Glutamatergic neuron (in vitro differentiated cells): Measurements from ENCODE around the gene HADHA. TPM values are rescaled to one million over a fixed set of nuclear protein-coding genes. Genes with fewer than 3 reads are reported as not detected.
A peak's percentile ranks its signal among the peaks of the same experiment; 100 is the strongest.

Experiments
- DNase-seq: peaks from one replicate; pipeline ENCODE4 v3.0.0; 2022
- H3K27ac Mint-ChIP-seq: one replicate; pipeline ENCODE4 v1.8.0; 2020; ENCODE audit warnings: mild to moderate bottlenecking, mixed read lengths, inconsistent platforms; ENCODE audit not compliant: unreplicated experiment
- H3K27me3 Mint-ChIP-seq: one replicate; pipeline ENCODE4 v1.8.0; 2020; ENCODE audit warnings: mild to moderate bottlenecking, moderate library complexity, mixed read lengths, inconsistent platforms; ENCODE audit not compliant: unreplicated experiment
- H3K36me3 Mint-ChIP-seq: one replicate; pipeline ENCODE4 v1.8.0; 2020; ENCODE audit warnings: mild to moderate bottlenecking, mixed read lengths, inconsistent platforms; ENCODE audit not compliant: unreplicated experiment
- H3K4me1 Mint-ChIP-seq: one replicate; pipeline ENCODE4 v1.8.0; 2020; ENCODE audit warnings: mild to moderate bottlenecking, low read depth, mixed read lengths, inconsistent platforms; ENCODE audit not compliant: unreplicated experiment
- H3K4me3 Mint-ChIP-seq: one replicate; pipeline ENCODE4 v1.8.0; 2020; ENCODE audit warnings: mild to moderate bottlenecking, mixed read lengths, inconsistent platforms; ENCODE audit not compliant: unreplicated experiment
- H3K9me3 Mint-ChIP-seq: one replicate; pipeline ENCODE4 v1.8.0; 2020; ENCODE audit warnings: mild to moderate bottlenecking, moderate library complexity, mixed read lengths, inconsistent platforms; ENCODE audit not compliant: unreplicated experiment
- CTCF ChIP-seq: fragments of 200-600 bp; sonication (generic); IDR thresholded peaks from one replicate; pipeline ENCODE4 v1.5.0; 2021; ENCODE audit not compliant: partially characterized antibody, unreplicated experiment
- total RNA-seq: library from RNA; stranded (reverse); fragmentation: NEBNext Ultra II Directional; extraction: Animal tissue kit (Norgen Biotek cat#: 25700); gene quantifications from one replicate; pipeline ENCODE4 v1.2.1, GENCODE V29; 2021; ENCODE audit not compliant: unreplicated experiment

Gene HADHA
- total RNA-seq, 1 donor from 2014 or later = 89.8 TPM

DNA sequence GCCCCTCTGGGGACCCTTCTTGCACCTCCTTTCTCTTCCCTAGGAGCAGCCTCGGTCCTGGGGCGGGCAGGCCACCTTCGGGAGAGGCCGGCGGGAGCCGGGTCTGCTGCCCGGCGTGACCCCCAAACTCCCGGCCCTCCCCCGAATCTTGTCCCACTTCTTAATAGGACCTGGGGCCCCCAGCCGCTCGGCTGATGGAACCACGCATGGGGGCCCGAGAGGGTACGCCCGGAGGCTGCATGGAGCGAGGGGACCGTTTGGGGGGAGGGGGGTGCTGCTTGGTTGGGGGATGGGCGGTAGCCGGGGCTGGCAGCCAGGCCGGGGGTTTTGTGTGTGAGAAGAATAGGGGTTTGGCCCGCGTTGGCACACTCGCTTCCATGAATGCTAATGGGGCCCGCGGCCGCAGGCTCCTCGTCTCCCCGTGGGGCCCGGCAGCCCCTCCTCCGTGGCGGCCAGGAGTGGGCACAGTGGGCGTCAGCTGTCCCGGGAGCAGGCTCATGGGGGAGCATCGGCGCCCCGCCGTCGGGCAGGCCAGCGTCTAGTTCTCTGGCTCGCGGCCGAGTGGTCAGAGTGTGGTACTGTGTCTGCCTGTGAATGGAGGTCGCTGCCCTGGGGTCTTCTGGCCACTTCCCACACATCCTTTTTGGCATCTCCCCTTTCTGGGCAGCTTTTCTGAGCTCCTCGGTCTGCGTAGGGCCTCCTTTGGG is 70.5 kb downstream of the HADHA start:
- Mint-ChIP-seq H3K36me3 (no peaks in the 10 kb centered on the region), H3K4me1 (peaks cover 15% of the 10 kb centered on the region), H3K27ac (peak overlapping the region; percentile 94), H3K9me3 (peaks cover 20% of the 10 kb centered on the region), H3K27me3 (peaks cover 7% of the 10 kb centered on the region), H3K4me3 (peak overlapping the region; percentile 90)
- DNase-seq = peak; percentile 59
- TF ChIP-seq CTCF = no peak

GRCh38 chr2:26172871-26173775 is 71.3 kb downstream of the HADHA start, which contains the start of gene GAREM2:
Gene GAREM2, plus strand, starts transcription at chr2:26173088. Its CDS starts 133 bp downstream, at chr2:26173221.
- H3K36me3 Mint-ChIP-seq = no peaks in the 10 kb centered on the region
- peak within 1 kb of the TSS; percentile 74 for H3K27ac Mint-ChIP-seq
- H3K4me3 Mint-ChIP-seq = peak within 1 kb of the TSS; percentile 85
- DNase-seq = peak; percentile 31
- peaks cover 20% of the 10 kb centered on the region for H3K9me3 Mint-ChIP-seq
- peaks cover 15% of the 10 kb centered on the region for H3K4me1 Mint-ChIP-seq
- TF ChIP-seq CTCF = no peak
- H3K27me3 Mint-ChIP-seq = peaks cover 7% of the 10 kb centered on the region

- Mint-ChIP-seq H3K4me1 (peaks cover 15% of the 10 kb centered on the region), H3K4me3 (peak overlapping the region; percentile 85), H3K9me3 (peaks cover 18% of the 10 kb centered on the region), H3K27ac (no peak overlapping the region), H3K27me3 (peaks cover 7% of the 10 kb centered on the region), H3K36me3 (no peaks in the 10 kb centered on the region)
- peak; percentile 70 for DNase-seq
- TF ChIP-seq CTCF = no peak
Measured at GRCh38 chr2:26172189-26172870, 72.1 kb downstream of the HADHA start.

- no peak for TF ChIP-seq CTCF
- Mint-ChIP-seq H3K27me3 (peaks cover 7% of the 10 kb centered on the region), H3K4me3 (no peak overlapping the region), H3K4me1 (peaks cover 10% of the 10 kb centered on the region), H3K27ac (peak overlapping the region; percentile 44), H3K36me3 (no peaks in the 10 kb centered on the region), H3K9me3 (peaks cover 12% of the 10 kb centered on the region)
- no peak for DNase-seq
Measured at GRCh38 chr2:26170795-26171194, 73.6 kb downstream of the HADHA start.
